Measurements from ENCODE around the gene ZNF518A.

- TF ChIP-seq CTCF (IDR thresholded peaks at IDR 0.05), result no peak
- TF ChIP-seq EP300 (IDR thresholded peaks at IDR 0.05), result no peak
- no peak for TF ChIP-seq POLR2A (IDR thresholded peaks at IDR 0.05)
- TF ChIP-seq POLR2AphosphoS5 (IDR thresholded peaks at IDR 0.05), result no peak
Measured at GRCh38 chr10:96212911-96213310, 82.8 kb downstream of the ZNF518A start.

Data from stomach (tissue), 4 donors.